ENCODE measurements around the gene ETV3. TPM values are rescaled to one million over a fixed set of nuclear protein-coding genes. Genes with fewer than 3 reads are reported as not detected.

The ETV3 gene
- total RNA-seq (2021; ENCODE audit: unreplicated experiment) (22.2 TPM), Bru-seq, nascent RNA (percentile 83 among the genes with signal in this experiment), BruChase-seq, experiment 1, labeled RNA remaining after a 2-hour chase (percentile 95 among the genes with signal in this experiment), BruChase-seq, experiment 2, labeled RNA remaining after a 6-hour chase (percentile 76 among the genes with signal in this experiment)
- polyA plus RNA-seq (2012; ENCODE audit: insufficient read length): 8.9 TPM
- long read RNA-seq, partial matches to known transcripts: 0 of 4 reads
- long read RNA-seq, other reads (novel, unspliced or antisense): 4 of 4 reads

- BruUV-seq (replicated peaks): no TSS peak
- H3K36me3 ChIP-seq (ENCODE audit: control insufficient read depth, insufficient read depth, low read length): peaks cover 14% of the 10 kb centered on the region
- DNase-seq (ENCODE audit: low read depth, low spot score) (peak; percentile 36), ATAC-seq (peak; percentile 98)
- intact Hi-C loops (cut with micrococcal nuclease; ENCODE audit: unreplicated experiment) (loop anchor here (10.0 kb wide), 1 partner anchor 84 kb away; no protein-coding TSS in a partner anchor), in situ Hi-C loops (cut with HindIII; ENCODE audit: low pct_unique_long_range_greater_than_20kb, low sequenced_read_pairs) (no loop called here)
- H3K27ac ChIP-seq (ENCODE audit: low read length): peak within 1 kb of the TSS; percentile 87
- peak within 1 kb of the TSS; percentile 97 to 99 for H3K4me3 ChIP-seq (ENCODE audit: low read depth in 2 of 2, low read length in 2 of 2)
- POLR2A ChIA-PET: no interaction called here
- TF ChIP-seq REST (IDR thresholded peaks at IDR 0.05; ENCODE audit: insufficient read depth in 1 of 2, low read depth in 2 of 2, low read length in 1 of 2) (no peak), CTCF (IDR thresholded peaks at IDR 0.05) (no peak), SIN3A (IDR thresholded peaks at IDR 0.05; ENCODE audit: borderline replicate concordance, insufficient read depth, low read depth, low read length) (peak; percentile 55; the same call in 1 of the 2 replicates), POLR2AphosphoS5 (IDR thresholded peaks at IDR 0.05; ENCODE audit: low read depth, low read length) (peak; percentile 64), TCF7L2 (IDR thresholded peaks at IDR 0.05; ENCODE audit: low read depth, low read length) (peak; percentile 60; the same call in 1 of the 2 replicates)
- no peaks in the 10 kb centered on the region for H3K9me3 ChIP-seq (ENCODE audit: control insufficient read depth, insufficient read depth, low read depth, low read length)
- CTCF ChIA-PET: interaction anchor here (0.7 to 1.2 kb wide), 3 partner anchors 18 to 48 kb away, joined by 3 to 11 read pairs (median 5); no protein-coding TSS in a partner anchor
- H3K27me3 ChIP-seq (ENCODE audit: control insufficient read depth, insufficient read depth, low read length): no peaks in the 10 kb centered on the region; the same call in 1 of the 2 replicates
- peaks cover 18% of the 10 kb centered on the region for H3K4me1 ChIP-seq (ENCODE audit: control insufficient read depth, insufficient read depth, low read length)
Observed at GRCh38 chr1:157138220-157139051, at the start of gene ETV3. Gene ETV3, minus strand, starts transcription at chr1:157138395. Its CDS starts 2,043 bp downstream, at chr1:157136352.

GRCh38 chr1:157186281-157186992 is 48.2 kb upstream of the ETV3 start:
- Histone ChIP-seq H3K36me3 (ENCODE audit: control insufficient read depth, insufficient read depth, low read length) (no peaks in the 10 kb centered on the region), H3K27me3 (ENCODE audit: control insufficient read depth, insufficient read depth, low read length) (peaks cover 3% of the 10 kb centered on the region), H3K9me3 (ENCODE audit: control insufficient read depth, insufficient read depth, low read depth, low read length) (no peaks in the 10 kb centered on the region), H3K27ac (ENCODE audit: low read length) (no peak overlapping the region), H3K4me3 (ENCODE audit: low read depth in 2 of 2, low read length in 2 of 2) (no peak overlapping the region), H3K4me1 (ENCODE audit: control insufficient read depth, insufficient read depth, low read length) (no peaks in the 10 kb centered on the region)
- ATAC-seq: no peak
- ChIA-PET POLR2A (no interaction called here), CTCF (no interaction called here)
- in situ Hi-C loops (cut with HindIII; ENCODE audit: low pct_unique_long_range_greater_than_20kb, low sequenced_read_pairs) (no loop called here), intact Hi-C loops (cut with micrococcal nuclease; ENCODE audit: unreplicated experiment) (no loop called here)
- no peak for DNase-seq (ENCODE audit: low read depth, low spot score)
- no TSS peak for BruUV-seq (replicated peaks)
- TF ChIP-seq POLR2AphosphoS5 (IDR thresholded peaks at IDR 0.05; ENCODE audit: low read depth, low read length) (no peak), CTCF (IDR thresholded peaks at IDR 0.05) (no peak), SIN3A (IDR thresholded peaks at IDR 0.05; ENCODE audit: borderline replicate concordance, insufficient read depth, low read depth, low read length) (no peak), REST (IDR thresholded peaks at IDR 0.05; ENCODE audit: insufficient read depth in 1 of 2, low read depth in 2 of 2, low read length in 1 of 2) (no peak), TCF7L2 (IDR thresholded peaks at IDR 0.05; ENCODE audit: low read depth, low read length) (no peak)

Measured in Panc1 (cell line).